GM18520 (cell line): ENCODE results near the gene TRNP1.

Experiments used
- ATAC-seq: cut with Tn5 transposase; IDR thresholded peaks from one replicate; pipeline ENCODE4 v1.9.1; 2021; ENCODE audit not compliant: unreplicated experiment

Gene TRNP1

GRCh38 chr1:27025718-27026117 lies 32.2 kb downstream of the TRNP1 start:
- no peak for ATAC-seq

DNA sequence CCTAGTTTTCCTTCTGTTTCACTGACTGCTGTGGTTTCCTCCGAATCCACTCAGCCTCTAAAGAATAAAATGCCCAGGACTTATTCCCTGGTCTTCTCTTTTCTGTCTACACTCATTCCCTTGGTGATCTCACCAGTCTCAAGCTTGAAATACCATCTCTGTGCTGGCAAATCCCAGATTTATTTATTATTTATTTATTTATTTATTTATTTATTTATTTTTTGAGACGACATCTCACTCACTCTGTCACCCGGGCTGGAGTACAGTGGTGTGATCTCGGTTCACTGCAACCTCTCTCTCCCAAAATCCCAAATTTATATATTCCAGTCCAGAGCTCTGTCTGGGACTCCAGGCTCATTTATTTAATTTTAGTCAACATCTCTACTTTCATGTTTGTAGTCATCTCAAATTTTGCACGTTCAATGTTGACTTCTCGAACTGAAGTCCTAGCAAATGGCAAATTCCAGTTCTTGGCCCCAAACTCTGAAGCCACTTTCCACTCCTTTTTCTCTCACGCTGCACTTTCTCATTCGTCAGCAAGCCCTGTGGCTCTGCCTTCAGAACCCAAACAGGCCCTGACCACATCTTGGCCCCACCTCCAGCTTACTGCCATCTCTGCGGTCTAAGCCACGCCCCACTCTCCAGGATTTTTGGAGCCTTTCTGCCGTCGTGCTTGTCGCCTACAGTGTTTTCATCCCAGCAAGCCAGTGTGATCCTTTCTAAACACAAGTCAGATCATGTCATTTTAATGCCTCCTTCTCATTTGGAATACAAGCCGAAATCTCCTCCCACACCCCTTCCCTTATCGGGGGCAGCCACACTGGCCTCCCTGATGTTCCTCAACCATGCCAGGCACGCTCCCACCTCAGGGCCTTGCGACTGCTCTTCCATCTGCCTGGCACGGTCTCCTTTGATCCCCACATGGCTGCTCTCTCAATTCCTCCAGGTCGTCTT lies 33.4 kb downstream of the TRNP1 start:
- no peak for ATAC-seq

DNA sequence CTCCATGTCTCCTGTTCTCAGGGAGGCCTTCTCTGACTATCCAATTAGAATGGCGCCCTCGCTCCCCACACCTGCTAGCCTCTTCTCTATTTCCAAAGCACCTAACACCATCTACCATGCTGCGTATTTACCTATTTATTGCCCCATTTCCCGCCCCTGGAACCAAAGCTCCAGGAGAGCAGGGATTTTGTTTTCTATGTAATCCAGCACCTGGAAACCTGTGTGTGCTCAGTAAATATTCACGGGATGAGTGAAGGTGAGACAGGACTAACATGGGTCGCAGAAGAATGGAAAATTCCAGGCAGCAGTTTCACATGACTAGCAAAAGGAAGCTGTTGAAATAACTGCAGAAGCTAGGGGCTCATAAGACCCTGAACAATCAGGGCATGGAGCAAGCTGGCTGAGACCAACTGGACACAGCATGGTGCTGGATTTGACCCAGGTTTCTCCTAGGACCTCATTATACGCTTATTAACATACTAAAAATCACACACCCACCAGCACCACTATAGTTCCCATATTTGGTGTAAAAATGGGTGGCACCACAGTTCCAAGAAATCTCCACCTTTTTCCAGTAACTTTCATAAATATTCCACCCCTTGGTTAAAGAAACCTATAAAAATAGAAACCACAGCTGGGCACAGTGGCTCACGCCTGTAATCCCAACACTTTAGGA lies 34.2 kb downstream of the TRNP1 start:
- ATAC-seq, result no peak

- no peak for ATAC-seq
Observed at GRCh38 chr1:27029517-27029916, 36.0 kb downstream of the TRNP1 start.

- ATAC-seq, result no peak
Observed at GRCh38 chr1:27031235-27032118, 38.0 kb downstream of the TRNP1 start.

DNA sequence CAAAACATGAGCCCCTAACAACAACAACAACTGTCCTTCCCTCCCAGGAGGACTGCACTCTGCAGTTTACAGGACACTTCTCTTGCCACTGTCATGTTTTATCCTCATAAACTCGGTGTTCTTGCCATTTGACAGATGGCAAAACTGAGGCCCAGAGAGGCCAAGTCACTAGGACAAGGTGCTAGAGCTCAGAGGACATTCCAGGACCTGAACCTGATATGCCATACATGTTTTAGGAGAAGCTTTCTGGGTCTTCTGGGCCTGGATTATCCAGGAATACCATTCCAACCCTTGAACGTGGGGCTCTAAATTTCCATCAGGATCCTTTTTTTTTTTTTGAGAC lies 38.6 kb downstream of the TRNP1 start:
- no peak for ATAC-seq

DNA sequence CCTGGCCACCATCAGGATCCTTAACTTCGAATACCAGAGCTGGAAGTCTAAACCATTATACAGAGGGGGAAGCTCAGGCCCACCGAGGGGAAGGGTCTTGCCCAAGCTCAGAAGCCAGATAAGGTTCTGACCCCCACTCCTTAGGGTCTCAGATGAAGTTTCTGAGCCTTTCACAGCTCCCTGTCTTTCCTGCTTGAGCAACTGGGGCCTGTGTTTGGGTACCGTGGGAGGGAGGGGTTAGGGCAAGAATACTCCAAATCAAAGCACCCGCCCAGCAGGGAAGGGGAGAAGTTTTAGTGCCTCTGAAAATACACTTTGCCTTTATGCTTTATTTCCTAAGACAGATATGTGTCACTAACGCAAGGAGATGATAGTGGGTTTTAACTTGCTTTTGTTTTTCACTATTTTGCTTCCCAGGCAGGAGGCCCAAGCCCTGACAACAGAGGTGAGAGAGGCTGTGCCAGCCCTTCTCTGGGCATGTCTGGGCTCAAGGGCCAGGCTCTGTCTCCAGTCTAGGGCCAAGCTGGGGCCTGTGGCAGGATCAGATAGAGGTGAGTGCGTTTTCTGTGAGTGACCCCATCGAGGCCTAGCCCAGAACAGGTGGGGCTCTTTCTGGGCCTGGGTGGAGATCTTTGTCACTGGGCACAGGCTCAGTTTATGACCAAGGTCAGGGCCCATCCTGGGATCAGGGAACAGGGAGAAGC lies 39.7 kb downstream of the TRNP1 start:
- ATAC-seq, result no peak

- no peak for ATAC-seq
Observed at GRCh38 chr1:27035344-27035743, 41.9 kb downstream of the TRNP1 start.

DNA sequence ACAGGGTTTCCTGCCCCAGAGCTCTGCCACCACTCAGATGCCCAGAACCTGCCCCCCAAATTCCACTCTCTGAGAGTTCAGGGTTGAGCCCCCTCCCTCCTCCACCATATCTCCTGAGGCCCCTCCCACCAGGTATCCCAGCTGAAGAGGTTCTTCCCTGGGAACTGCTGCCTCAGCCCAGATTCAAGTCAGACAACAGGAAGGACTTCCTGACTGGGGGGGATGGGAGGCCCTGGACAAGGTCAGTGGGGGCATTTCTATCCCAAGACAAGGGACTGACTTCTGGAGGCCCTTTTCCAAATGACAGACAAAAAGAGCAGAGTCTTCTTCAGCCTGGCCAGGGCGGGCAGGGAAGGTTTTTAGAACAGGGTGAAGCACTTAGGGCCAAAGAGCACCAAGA lies 43.2 kb downstream of the TRNP1 start:
- ATAC-seq, result no peak

DNA sequence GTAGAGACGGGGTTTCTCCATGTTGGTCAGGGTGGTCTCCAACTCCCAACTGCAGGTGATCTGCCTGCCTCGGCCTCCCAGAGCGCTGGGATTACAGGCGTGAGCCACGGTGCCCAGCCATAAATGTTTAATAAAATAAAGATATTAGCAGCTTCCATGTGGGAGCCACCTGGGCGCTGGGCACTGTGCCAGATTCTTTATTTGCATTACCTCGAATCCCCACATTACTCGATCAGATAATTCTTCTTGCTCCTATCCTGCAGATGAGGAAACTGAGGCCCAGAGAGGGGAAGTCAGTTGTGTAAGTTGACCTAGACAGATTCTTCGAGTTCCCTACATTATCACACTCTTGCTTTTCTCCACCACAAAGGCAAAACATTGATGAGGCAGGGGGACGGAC lies 44.0 kb downstream of the TRNP1 start:
- no peak for ATAC-seq

DNA sequence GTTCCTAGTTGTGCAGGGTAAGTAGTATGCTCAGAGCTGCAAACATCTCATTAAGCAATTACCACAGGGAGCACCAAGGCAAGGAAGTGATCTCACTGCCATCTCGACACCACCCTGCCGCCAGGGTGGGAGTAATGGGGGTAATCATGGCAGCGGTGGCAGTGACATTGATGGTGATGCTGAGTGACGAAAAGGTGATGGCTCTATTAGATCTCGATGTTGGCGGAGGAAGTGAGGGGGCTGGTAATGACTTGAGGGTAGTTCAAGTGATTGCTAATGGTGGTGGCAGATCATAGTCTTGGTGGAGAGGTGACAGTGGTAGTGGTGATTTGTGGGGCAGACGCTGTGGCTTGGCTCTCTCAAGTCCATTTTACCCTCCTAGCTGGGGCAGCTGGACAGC lies 44.5 kb downstream of the TRNP1 start:
- no peak for ATAC-seq

DNA sequence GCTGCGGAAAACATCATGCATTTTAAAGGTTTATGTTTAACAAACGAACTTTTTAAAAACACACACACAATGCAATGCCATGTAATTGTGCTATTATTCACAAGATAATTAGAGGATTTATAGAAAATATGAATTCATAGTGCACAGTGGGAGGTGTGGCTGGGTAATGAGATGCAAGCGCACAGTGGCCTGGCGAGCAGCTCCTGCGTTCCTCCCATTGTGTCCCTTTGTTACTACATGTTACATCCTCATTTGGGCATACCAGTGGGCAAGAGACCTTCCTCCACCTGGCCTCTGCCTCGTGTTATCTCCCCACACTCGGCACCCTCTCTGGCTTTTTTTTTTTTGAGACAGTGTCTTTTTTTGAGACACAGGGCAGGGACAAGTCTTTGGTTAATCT lies 49.2 kb downstream of the TRNP1 start:
- no peak for ATAC-seq

GRCh38 chr1:27044613-27045151 lies 51.2 kb downstream of the TRNP1 start:
- ATAC-seq, result no peak

DNA sequence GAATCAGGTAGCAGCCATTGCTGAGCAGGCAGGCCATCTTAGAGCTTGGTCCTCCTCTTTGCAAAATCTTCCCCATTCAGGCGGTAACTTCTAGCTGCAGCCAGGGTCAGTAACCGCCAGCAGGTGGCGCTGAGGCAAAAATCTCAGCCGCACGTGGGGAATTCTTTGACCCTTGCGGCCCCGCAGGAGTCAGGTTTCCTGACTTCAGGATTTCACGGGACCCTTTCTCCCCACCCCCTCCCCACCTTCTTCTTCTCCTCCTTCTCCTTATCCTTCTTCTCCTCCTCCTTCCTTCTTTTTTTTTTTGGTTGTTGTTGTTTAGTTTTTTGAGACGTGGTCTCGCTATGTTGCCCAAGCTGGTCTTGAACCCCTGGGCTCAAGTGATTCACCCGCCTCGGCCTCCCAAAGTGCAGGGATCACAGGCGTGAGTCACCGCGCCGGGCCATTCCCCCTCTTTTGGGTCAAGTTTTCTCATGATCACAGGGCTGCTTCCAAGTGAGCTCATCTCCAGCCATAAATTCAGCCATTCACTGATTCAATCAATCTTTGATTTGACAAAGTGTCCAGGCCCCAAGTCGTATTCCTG lies 52.6 kb downstream of the TRNP1 start:
- no peak for ATAC-seq

GRCh38 chr1:27047914-27048313 lies 54.4 kb downstream of the TRNP1 start:
- ATAC-seq, result no peak

DNA sequence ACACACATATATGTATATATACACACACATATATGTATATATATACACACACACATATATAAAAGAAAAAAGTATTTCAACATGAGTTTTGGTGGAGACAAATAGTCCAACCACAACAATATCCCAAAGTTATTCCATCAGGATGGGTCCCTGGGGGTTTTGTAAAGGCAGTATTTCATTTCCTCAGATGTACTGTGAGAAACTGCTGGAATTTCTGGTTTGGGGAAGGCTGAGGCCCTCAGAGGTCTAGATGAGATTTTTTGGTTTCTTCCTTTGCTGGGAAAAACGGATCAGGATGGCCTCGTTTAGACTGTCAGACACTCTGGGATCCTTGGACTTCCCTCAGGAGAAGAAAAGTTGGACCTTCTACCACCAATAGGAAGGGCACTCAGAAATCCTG lies 55.6 kb downstream of the TRNP1 start:
- ATAC-seq, result no peak

- no peak for ATAC-seq
Observed at GRCh38 chr1:27049607-27050006, 56.1 kb downstream of the TRNP1 start.
